ENCODE results near the gene COL16A1.

Gene COL16A1

DNA sequence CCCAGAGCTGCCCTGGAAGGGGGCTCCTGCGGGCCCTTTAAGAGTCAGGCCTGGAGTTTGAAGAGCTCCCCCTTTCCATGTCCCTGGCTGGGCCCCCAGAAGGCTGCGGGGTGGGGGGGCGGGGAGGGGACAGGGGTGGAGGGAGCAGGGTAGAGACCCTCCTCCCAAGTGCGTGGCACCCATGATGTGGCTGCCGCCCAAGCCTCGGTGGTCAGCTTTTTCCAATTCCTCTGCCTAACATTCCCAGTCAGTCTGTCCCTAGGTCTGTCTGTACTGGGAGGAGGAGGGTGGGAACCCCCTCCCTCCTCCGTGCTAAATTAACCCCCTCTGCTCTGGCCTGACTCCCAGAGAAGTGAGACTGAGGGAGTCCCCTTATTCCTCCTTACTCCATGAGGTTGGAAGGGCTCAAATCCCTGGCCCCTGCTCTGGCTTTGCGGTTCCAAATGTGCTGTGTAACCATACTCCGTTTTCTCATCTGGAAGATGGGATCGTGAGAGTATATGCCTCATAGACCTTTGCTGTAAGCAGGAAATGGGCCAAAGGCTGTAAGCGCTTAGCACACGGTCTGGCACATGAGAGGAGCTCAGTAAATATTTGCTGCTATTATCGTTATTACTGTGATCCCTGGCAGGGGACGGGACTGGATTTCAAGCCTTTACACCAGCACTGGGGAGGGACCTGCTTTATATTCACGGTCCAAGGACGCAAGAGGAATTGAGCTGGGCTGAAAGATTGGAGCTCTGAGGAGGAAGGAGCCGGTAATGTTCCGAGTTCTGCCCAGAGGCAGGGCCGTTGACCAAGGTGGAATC lies 658 bp upstream of the COL16A1 start:
- Mint-ChIP-seq H3K27ac (peak overlapping the region; percentile 55), H3K4me1 (peaks cover 50% of the 10 kb centered on the region), H3K27me3 (peaks cover 47% of the 10 kb centered on the region), H3K9me3 (no peaks in the 10 kb centered on the region), H3K36me3 (ENCODE audit: low read depth) (no peaks in the 10 kb centered on the region), H3K4me3 (peak overlapping the region; percentile 9)
- DNase-seq = no peak
- ATAC-seq = peak; percentile 12

DNA sequence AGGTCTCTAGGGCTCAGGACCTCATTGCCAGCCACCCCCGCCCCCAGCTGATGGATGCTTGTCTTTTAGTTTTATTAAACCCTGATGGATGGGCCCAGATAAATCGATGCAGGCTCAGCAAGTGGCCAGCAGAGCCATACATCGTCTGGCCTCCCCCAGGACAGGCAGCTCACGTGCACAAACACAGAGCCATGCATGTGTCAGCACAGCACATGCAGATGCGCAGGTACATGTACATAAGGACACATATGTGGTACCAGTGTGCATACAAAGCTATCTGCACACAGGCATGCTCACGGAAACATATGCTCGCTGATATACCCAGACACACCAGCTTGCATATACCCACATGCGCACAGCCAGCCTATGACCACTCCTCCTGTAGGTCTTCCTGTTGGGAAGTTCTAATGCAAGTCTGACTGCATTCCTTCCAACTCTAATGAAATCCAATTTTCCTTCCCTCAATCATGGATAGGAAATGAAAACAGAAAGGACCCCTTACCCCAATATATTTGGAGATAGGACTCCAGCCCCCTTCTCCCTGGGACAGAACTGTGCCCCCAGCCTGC lies 897 bp downstream of the COL16A1 start:
- DNase-seq (no peak), ATAC-seq (no peak)
- no peak overlapping the region for H3K27ac Mint-ChIP-seq
- no peaks in the 10 kb centered on the region for H3K9me3 Mint-ChIP-seq
- H3K27me3 Mint-ChIP-seq = peaks cover 37% of the 10 kb centered on the region
- H3K4me3 Mint-ChIP-seq = no peak overlapping the region
- no peaks in the 10 kb centered on the region for H3K36me3 Mint-ChIP-seq (ENCODE audit: low read depth)
- H3K4me1 Mint-ChIP-seq = peaks cover 46% of the 10 kb centered on the region

DNA sequence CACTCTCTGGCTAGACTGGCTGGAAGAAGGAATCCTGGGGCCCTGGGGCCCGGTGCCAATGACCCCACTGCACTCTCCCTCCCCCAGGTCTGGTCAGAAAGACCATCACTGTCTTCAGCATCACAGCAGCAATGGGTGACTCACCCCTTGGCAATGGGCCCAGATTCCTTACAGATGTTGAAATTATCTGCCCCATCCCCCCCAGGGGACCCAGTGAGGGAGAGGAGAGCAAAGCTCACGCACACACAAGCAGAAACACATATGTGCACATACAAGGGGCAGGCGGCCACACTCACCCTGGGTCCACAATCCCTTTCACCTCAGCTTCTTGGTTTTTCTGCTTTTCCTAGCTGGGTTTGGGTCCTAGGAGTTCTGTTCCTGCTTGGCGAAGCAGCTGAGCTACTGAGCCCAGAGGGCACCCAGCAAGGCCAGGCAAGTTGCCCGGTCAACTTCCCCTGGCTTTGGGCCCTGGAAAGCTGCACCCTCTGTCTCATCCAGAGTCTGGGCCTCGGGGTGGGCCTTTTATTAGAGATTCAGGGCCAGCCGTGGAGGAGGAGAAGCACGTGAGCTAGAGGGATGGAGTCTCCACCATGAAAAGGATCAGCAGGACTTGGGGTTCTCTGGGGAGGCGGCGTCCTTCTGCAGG lies 2.6 kb downstream of the COL16A1 start:
- H3K27ac Mint-ChIP-seq = no peak overlapping the region
- peak; percentile 50 for DNase-seq

GRCh38 chr1:31700468-31701090 lies 3.2 kb downstream of the COL16A1 start:
- ATAC-seq (no peak), DNase-seq (no peak)
- H3K9me3 Mint-ChIP-seq = no peaks in the 10 kb centered on the region
- H3K4me1 Mint-ChIP-seq = peaks cover 30% of the 10 kb centered on the region
- H3K4me3 Mint-ChIP-seq = no peak overlapping the region
- no peak overlapping the region for H3K27ac Mint-ChIP-seq
- no peaks in the 10 kb centered on the region for H3K36me3 Mint-ChIP-seq (ENCODE audit: low read depth)
- peaks cover 20% of the 10 kb centered on the region for H3K27me3 Mint-ChIP-seq

More for the DNA sequence above, 2.6 kb downstream of the COL16A1 start:
- peaks cover 26% of the 10 kb centered on the region for H3K27me3 Mint-ChIP-seq
- H3K36me3 Mint-ChIP-seq (ENCODE audit: low read depth) = no peaks in the 10 kb centered on the region
- no peak overlapping the region for H3K4me3 Mint-ChIP-seq
- H3K4me1 Mint-ChIP-seq = peaks cover 34% of the 10 kb centered on the region
- no peaks in the 10 kb centered on the region for H3K9me3 Mint-ChIP-seq
- ATAC-seq = no peak

GRCh38 chr1:31699341-31699891 lies 4.4 kb downstream of the COL16A1 start:
- H3K9me3 Mint-ChIP-seq = no peaks in the 10 kb centered on the region

DNA sequence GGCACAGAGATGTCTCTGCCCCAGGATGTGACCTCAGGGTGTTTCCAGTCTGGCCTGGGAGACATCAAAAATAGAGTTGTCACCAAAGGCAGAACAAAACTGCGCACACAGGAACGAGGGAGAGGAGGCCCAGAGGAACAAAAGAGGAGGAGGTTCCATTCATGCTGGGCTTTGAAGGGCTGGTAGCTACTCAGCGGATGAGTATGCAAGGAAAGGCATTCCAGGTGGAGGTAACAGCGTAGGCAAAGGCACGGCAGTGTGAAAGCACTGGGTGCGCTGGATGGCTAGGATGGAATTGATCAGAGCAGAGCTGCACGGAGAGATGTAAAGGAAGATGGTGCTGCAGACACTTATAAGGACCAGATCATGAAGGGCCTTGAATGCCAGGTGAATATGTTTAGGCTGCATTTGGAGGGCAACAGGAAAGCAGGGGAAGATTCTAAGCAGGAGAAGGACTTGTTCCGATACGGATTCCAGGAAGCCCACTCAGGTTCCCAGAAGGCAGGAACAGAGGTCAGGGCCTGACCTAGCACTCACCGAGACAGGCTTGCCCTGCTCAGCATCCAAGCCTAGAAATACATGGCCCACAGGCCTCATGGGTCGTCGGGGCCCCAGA lies 6.3 kb downstream of the COL16A1 start:
- DNase-seq (no peak), ATAC-seq (no peak)
- no peak overlapping the region for H3K4me3 Mint-ChIP-seq
- H3K9me3 Mint-ChIP-seq = no peaks in the 10 kb centered on the region
- no peak overlapping the region for H3K27ac Mint-ChIP-seq
- H3K4me1 Mint-ChIP-seq = peaks cover 17% of the 10 kb centered on the region
- H3K36me3 Mint-ChIP-seq (ENCODE audit: low read depth) = no peaks in the 10 kb centered on the region
- no peaks in the 10 kb centered on the region for H3K27me3 Mint-ChIP-seq

More at GRCh38 chr1:31699341-31699891, 4.4 kb downstream of the COL16A1 start:
- Mint-ChIP-seq H3K4me3 (no peak overlapping the region), H3K27ac (no peak overlapping the region), H3K27me3 (peaks cover 10% of the 10 kb centered on the region), H3K4me1 (peaks cover 18% of the 10 kb centered on the region), H3K36me3 (ENCODE audit: low read depth) (no peaks in the 10 kb centered on the region)
- DNase-seq (no peak), ATAC-seq (no peak)

DNA sequence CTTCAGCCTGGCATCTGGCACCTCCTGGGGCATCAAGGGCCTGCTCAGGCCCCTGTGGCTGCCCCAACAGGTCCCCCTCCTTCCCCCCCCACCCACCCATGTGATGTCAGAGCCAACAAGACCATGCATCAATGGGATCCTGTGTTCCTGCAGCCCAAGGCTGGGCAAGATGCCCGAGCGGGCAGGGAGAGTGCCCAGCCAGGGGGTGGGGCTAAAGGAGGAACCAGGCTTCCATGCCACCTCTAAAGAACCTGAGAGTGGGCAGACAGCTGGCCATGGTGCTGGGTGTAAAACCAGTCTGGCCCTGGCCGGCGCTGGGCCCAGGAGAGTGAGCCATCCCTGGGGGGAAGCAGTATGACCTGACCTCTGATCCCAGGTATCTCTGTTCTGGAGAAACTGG lies 7.6 kb downstream of the COL16A1 start:
- Mint-ChIP-seq H3K4me3 (no peak overlapping the region), H3K36me3 (ENCODE audit: low read depth) (no peaks in the 10 kb centered on the region), H3K27ac (no peak overlapping the region), H3K27me3 (no peaks in the 10 kb centered on the region), H3K9me3 (no peaks in the 10 kb centered on the region), H3K4me1 (peaks cover 17% of the 10 kb centered on the region)
- ATAC-seq = no peak
- DNase-seq = no peak

DNA sequence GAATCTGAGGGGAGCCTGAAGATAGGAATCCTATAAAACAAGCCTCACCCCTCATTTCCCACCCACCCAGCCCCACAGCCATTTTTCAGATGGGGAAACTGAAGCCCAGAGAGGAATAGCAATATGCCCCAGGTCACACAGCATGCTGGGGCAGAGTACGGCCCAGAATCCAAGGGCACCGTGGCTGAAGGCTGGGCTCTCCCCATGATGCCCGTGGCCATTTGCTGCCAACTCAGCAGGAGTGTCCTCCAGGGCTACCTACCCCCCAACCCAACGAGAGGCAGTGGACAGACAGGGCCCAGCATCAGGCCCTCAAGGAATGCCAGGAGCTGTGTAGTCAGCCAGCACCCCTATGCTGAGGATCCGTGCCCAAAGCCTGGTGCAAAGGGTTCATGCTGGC lies 8.5 kb downstream of the COL16A1 start:
- Mint-ChIP-seq H3K27ac (no peak overlapping the region), H3K4me1 (peaks cover 9% of the 10 kb centered on the region), H3K27me3 (no peaks in the 10 kb centered on the region), H3K9me3 (no peaks in the 10 kb centered on the region), H3K36me3 (ENCODE audit: low read depth) (no peaks in the 10 kb centered on the region), H3K4me3 (no peak overlapping the region)
- no peak for ATAC-seq
- DNase-seq = no peak

DNA sequence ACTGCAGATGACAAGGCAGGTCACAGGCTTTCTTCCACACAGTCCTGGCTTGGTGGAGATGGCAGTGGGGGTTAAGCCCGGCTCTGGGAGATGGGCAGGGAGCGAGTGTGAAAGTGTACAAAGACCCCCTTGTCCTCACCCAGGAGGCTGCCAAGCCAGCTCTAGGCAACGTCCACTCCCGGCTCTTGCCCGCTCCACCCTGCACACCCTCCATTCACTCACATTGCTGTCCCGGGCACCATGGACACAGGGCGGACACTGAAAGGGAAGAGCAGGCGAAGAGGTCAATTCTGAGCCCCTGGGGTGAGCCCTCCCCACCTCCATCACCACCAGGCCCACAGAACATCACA lies 8.9 kb downstream of the COL16A1 start:
- H3K27me3 Mint-ChIP-seq = no peaks in the 10 kb centered on the region
- no peak overlapping the region for H3K4me3 Mint-ChIP-seq
- H3K36me3 Mint-ChIP-seq (ENCODE audit: low read depth) = no peaks in the 10 kb centered on the region
- DNase-seq = no peak
- H3K4me1 Mint-ChIP-seq = peaks cover 9% of the 10 kb centered on the region
- ATAC-seq = no peak
- H3K9me3 Mint-ChIP-seq = no peaks in the 10 kb centered on the region
- H3K27ac Mint-ChIP-seq = no peak overlapping the region

- no peak for ATAC-seq
- Mint-ChIP-seq H3K4me1 (peaks cover 4% of the 10 kb centered on the region), H3K27me3 (no peaks in the 10 kb centered on the region), H3K4me3 (no peak overlapping the region), H3K36me3 (ENCODE audit: low read depth) (no peaks in the 10 kb centered on the region), H3K9me3 (no peaks in the 10 kb centered on the region), H3K27ac (no peak overlapping the region)
- no peak for DNase-seq
Measured at GRCh38 chr1:31694069-31694963, 9.5 kb downstream of the COL16A1 start.

- no peaks in the 10 kb centered on the region for H3K4me1 Mint-ChIP-seq
- no peak overlapping the region for H3K27ac Mint-ChIP-seq
- no peaks in the 10 kb centered on the region for H3K27me3 Mint-ChIP-seq
- ATAC-seq (no peak), DNase-seq (no peak)
- H3K9me3 Mint-ChIP-seq = no peaks in the 10 kb centered on the region
- no peaks in the 10 kb centered on the region for H3K36me3 Mint-ChIP-seq (ENCODE audit: low read depth)
- no peak overlapping the region for H3K4me3 Mint-ChIP-seq
Measured at GRCh38 chr1:31693231-31693630, 10.6 kb downstream of the COL16A1 start.

DNA sequence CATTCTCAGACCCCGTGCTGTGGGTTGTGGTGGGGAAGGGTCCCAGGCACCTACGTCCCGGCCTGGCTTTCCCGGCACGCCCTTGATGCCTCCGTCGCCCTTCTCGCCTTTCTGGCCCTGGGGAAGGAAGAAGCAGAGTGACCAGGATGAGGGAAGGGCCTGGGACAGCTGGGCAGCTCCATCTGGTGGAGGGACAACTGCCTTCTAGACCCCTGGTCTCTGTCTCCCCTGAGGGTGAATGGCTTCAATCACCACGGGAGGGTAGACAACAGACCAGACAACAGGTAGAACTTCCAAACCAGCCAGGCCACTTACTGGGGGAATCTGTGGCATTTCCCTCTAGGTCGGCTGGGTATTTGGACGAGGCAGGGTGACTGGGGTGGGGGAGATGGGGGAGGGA lies 11.9 kb downstream of the COL16A1 start:
- Mint-ChIP-seq H3K27ac (no peak overlapping the region), H3K4me3 (no peak overlapping the region), H3K9me3 (no peaks in the 10 kb centered on the region), H3K4me1 (no peaks in the 10 kb centered on the region), H3K36me3 (ENCODE audit: low read depth) (no peaks in the 10 kb centered on the region), H3K27me3 (no peaks in the 10 kb centered on the region)
- DNase-seq = no peak
- no peak for ATAC-seq

DNA sequence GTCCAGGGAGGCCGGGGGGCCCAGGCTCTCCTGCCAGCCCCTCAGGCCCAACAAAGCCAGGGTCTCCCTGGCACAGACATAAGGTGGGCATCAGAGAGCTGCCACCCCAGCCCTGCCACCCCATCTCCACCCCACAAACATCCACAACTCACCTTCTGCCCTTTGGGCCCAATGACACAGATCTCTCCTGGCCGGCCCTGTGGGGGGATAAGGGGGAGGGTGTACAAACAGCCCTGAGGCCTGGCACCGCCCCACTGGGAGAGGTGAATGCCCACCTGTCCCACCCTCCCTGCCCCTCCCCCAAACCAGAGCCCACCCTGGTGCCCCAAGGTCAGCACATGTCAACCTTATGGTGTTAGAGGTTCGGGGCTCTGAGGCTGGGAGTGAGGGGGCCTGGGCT lies 12.4 kb downstream of the COL16A1 start:
- Mint-ChIP-seq H3K4me3 (no peak overlapping the region), H3K36me3 (ENCODE audit: low read depth) (no peaks in the 10 kb centered on the region), H3K9me3 (no peaks in the 10 kb centered on the region), H3K4me1 (no peaks in the 10 kb centered on the region), H3K27ac (no peak overlapping the region), H3K27me3 (peaks cover 2% of the 10 kb centered on the region)
- ATAC-seq (no peak), DNase-seq (no peak)
